HG02938 (cell line): Measurements from ENCODE around the gene TGM3.

Experiments used
- ATAC-seq: cut with Tn5 transposase; IDR thresholded peaks from one replicate; pipeline ENCODE4 v1.9.1; 2021; ENCODE audit warnings: mild to moderate bottlenecking, moderate library complexity; ENCODE audit not compliant: unreplicated experiment

TGM3 gene

GRCh38 chr20:2305029-2305428 lies 9.2 kb downstream of the TGM3 start:
- no peak for ATAC-seq

GRCh38 chr20:2305479-2305878 lies 9.7 kb downstream of the TGM3 start:
- ATAC-seq, result no peak

- ATAC-seq, result no peak
Measured at GRCh38 chr20:2305946-2306345, 10.1 kb downstream of the TGM3 start.

- ATAC-seq, result no peak
Measured at GRCh38 chr20:2307136-2307535, 11.3 kb downstream of the TGM3 start.

GRCh38 chr20:2311329-2311728 lies 15.5 kb downstream of the TGM3 start:
- no peak for ATAC-seq

- no peak for ATAC-seq
Measured at GRCh38 chr20:2312876-2313275, 17.1 kb downstream of the TGM3 start.

GRCh38 chr20:2313316-2313715 lies 17.5 kb downstream of the TGM3 start:
- ATAC-seq, result no peak

- ATAC-seq, result no peak
Measured at GRCh38 chr20:2314759-2315439, 19.1 kb downstream of the TGM3 start.

- no peak for ATAC-seq
Measured at GRCh38 chr20:2315440-2315778, 19.6 kb downstream of the TGM3 start.

- ATAC-seq, result no peak
Measured at GRCh38 chr20:2316847-2317495, 21.2 kb downstream of the TGM3 start.

- no peak for ATAC-seq
Measured at GRCh38 chr20:2320813-2321658, 25.2 kb downstream of the TGM3 start.

GRCh38 chr20:2323051-2323450 lies 27.2 kb downstream of the TGM3 start:
- ATAC-seq, result no peak

GRCh38 chr20:2326046-2326445 lies 30.2 kb downstream of the TGM3 start:
- no peak for ATAC-seq

- ATAC-seq, result no peak
Measured at GRCh38 chr20:2327620-2328555, 32.1 kb downstream of the TGM3 start.

- no peak for ATAC-seq
Measured at GRCh38 chr20:2329286-2329685, 33.5 kb downstream of the TGM3 start.

- ATAC-seq, result no peak
Measured at GRCh38 chr20:2330090-2330695, 34.4 kb downstream of the TGM3 start.

GRCh38 chr20:2331106-2331505 lies 35.3 kb downstream of the TGM3 start:
- ATAC-seq, result no peak

GRCh38 chr20:2331901-2332565 lies 36.2 kb downstream of the TGM3 start:
- no peak for ATAC-seq

- no peak for ATAC-seq
Measured at GRCh38 chr20:2332711-2333110, 36.9 kb downstream of the TGM3 start.

- no peak for ATAC-seq
Measured at GRCh38 chr20:2333821-2334220, 38.0 kb downstream of the TGM3 start.
